Iris pigment epithelial cell (primary cell): ENCODE results near the gene COL20A1.

Experiments used
- DNase-seq: peaks from one replicate; pipeline ENCODE4 v3.0.0-alpha.2; 2011; ENCODE audit warnings: low read depth

Gene COL20A1

GRCh38 chr20:63320616-63321147 lies 27.7 kb downstream of the COL20A1 start:
- no peak for DNase-seq

GRCh38 chr20:63321148-63321831 lies 28.3 kb downstream of the COL20A1 start:
- DNase-seq = peak; percentile 5

- no peak for DNase-seq
Measured at GRCh38 chr20:63322146-63322932, 29.4 kb downstream of the COL20A1 start.

GRCh38 chr20:63322933-63323273 lies 29.9 kb downstream of the COL20A1 start:
- DNase-seq = no peak

- DNase-seq = no peak
Measured at GRCh38 chr20:63323357-63323981, 30.5 kb downstream of the COL20A1 start.

DNA sequence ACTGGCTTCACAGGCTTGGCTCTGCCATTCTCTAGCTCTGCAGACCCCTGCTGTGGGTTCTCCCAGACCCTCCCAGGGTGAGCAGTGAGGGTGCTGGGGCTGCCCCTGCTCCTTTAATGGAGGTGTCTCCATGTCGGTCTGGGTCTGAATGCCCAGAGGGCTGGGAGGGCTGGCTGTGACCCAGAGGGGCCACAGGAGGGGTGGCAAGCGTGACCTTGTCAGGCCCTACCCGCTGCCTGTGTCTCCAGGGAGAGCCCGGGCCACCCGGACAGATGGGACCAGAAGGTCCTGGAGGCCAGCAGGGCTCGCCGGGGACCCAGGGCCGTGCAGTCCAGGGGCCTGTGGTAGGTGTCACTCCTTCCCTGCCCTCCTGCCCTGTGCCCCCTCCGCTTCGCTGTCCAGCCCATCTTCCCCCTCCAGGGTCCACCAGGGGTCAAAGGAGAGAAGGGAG lies 32.1 kb downstream of the COL20A1 start:
- no peak for DNase-seq

- no peak for DNase-seq
Measured at GRCh38 chr20:63325554-63326313, 32.7 kb downstream of the COL20A1 start.

GRCh38 chr20:63326314-63327230 lies 33.6 kb downstream of the COL20A1 start:
- no peak for DNase-seq

DNA sequence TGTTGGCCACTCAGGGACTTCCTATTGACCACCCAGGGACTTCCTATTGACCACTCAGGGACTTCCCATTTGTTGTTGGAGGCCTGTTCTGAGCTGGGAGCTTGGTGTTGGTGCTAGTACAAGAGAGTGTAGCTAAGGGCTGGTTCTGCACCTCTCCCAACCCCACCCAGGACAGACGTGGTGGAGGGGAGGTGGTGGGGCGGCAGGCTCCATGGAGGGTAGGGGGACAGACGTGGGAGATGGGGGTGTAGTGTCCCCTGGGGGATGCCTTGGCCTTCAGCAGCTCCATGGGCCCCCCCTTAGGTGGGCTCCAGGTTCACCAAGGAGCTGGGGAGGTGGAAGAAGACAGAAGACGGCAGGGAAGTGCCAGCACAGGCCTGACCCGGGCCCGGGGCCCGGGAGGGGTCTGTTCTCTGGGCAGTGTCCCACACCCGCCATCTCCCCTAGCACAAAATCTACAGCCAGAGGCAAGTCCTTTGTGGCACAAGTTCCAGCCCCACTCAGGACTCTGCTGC lies 34.3 kb downstream of the COL20A1 start:
- no peak for DNase-seq

GRCh38 chr20:63328026-63328700 lies 35.2 kb downstream of the COL20A1 start:
- DNase-seq = no peak

- no peak for DNase-seq
Measured at GRCh38 chr20:63328718-63329275, 35.8 kb downstream of the COL20A1 start.

DNA sequence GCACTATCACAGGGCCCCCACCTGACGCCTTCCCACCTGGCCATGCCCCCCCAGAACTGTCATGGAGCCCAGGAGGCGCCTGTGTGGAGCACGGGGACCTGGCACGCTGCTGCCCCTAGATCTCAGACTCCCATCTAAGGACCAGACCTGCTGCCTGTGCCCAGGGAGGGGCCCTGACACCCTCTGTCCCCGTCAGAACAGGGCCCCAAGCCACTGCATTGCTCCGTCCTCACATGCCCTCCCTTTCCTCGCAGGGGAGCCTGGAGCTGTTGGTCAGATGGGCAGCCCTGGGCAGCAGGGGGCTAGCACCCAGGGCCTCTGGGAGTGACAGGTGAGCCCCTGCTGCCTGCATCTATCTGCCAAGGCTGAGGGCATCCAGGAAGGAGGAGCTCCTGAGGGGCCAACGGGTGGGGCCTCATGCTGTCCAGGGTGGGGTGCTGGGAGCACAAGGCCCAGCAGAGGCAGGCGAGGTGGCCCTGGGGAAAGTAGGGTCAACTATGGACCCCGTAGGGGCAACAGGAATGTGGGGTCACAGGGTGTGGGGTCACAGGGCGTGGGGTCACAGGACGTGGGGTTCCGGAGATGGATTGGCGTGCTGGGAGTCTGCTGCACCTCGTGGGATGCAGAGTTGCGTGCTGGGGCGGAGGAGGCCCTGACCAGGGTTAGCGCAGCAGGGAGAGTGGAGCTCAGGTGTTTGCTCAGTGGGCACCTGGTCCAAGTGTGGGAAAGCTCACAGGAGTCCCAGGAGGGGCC lies 36.5 kb downstream of the COL20A1 start:
- DNase-seq = no peak

- no peak for DNase-seq
Measured at GRCh38 chr20:63330084-63330760, 37.2 kb downstream of the COL20A1 start.

DNA sequence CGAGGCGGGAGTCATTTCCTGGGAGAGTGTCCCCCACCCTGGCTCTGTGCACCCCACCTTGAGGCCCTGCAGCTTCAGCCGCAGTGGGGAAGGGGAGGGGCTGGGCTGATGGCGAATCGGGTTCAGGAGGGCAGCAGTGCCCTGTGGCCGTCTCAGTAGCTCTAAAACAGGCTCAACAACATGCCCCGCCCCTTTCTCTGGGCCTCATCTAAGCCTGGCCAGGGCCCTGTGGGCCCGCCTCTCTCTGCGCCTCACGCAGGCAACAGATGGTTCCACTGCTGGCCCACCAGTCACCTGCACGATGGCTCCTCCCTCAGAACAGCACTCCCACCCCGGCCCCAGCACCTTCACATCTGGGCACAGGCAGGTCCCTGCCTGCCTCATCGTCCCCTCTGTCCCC lies 38.0 kb downstream of the COL20A1 start:
- no peak for DNase-seq

- DNase-seq = no peak
Measured at GRCh38 chr20:63331741-63332400, 38.9 kb downstream of the COL20A1 start.

GRCh38 chr20:63332488-63333240 lies 39.7 kb downstream of the COL20A1 start:
- DNase-seq = no peak

GRCh38 chr20:63333241-63333836 lies 40.4 kb downstream of the COL20A1 start:
- no peak for DNase-seq
